H9 (cell line): ENCODE data around the gene MYH14. TPM values are rescaled to one million over a fixed set of nuclear protein-coding genes. Genes with fewer than 3 reads are reported as not detected.

Experiments used
- DNase-seq: peaks from one replicate; pipeline ENCODE4 v3.0.0-alpha.2; 2017
- H2AFZ ChIP-seq: one replicate; pipeline ENCODE4 v1.6.1; 2013; ENCODE audit warnings: mild to moderate bottlenecking, low read length, control low read depth, moderate library complexity
- H2AK5ac ChIP-seq: 2 replicates; pipeline ENCODE4 v1.6.1; 2013; ENCODE audit warnings: low read length, control low read depth, mixed read lengths; ENCODE audit not compliant: insufficient read length
- H2BK120ac ChIP-seq: one replicate; pipeline ENCODE4 v1.6.1; 2013; ENCODE audit warnings: low read depth, mild to moderate bottlenecking, low read length, control low read depth, inconsistent platforms; ENCODE audit not compliant: poor library complexity, severe bottlenecking
- H2BK12ac ChIP-seq: 2 replicates; pipeline ENCODE4 v1.6.1; 2013; ENCODE audit warnings: low read length, control low read depth, mixed read lengths, low read depth; ENCODE audit not compliant: insufficient read length
- H2BK15ac ChIP-seq: 2 replicates; pipeline ENCODE4 v1.6.1; 2013; ENCODE audit warnings: low read depth, low read length, control low read depth
- H2BK20ac ChIP-seq: one replicate; pipeline ENCODE4 v1.6.1; 2013; ENCODE audit warnings: low read depth, mild to moderate bottlenecking, low read length, control low read depth, inconsistent platforms; ENCODE audit not compliant: poor library complexity, severe bottlenecking
- H2BK5ac ChIP-seq: 2 replicates; pipeline ENCODE4 v1.6.1; 2013; ENCODE audit warnings: low read length, control low read depth, mixed read lengths; ENCODE audit not compliant: insufficient read length
- H3K14ac ChIP-seq: 2 replicates; pipeline ENCODE4 v1.6.1; 2013; ENCODE audit warnings: low read length, control low read depth; ENCODE audit not compliant: insufficient read depth
- H3K18ac ChIP-seq: 2 replicates; pipeline ENCODE4 v1.6.1; 2013; ENCODE audit warnings: low read depth, mild to moderate bottlenecking, mixed read lengths, low read length, control low read depth; ENCODE audit not compliant: insufficient read length
- H3K23ac ChIP-seq: 2 replicates; pipeline ENCODE4 v1.6.1; 2013; ENCODE audit warnings: low read length, control low read depth, mixed read lengths, low read depth; ENCODE audit not compliant: insufficient read length
- H3K23me2 ChIP-seq: 2 replicates; pipeline ENCODE4 v1.6.1; 2013; ENCODE audit warnings: low read depth, mild to moderate bottlenecking, mixed read lengths, low read length, control low read depth; ENCODE audit not compliant: insufficient read length, poor library complexity, severe bottlenecking
- H3K27ac ChIP-seq: 2 replicates; pipeline ENCODE4 v1.5.1; 2013; ENCODE audit warnings: low read length, control low read depth, mixed read lengths, low read depth; ENCODE audit not compliant: insufficient read length
- H3K27me3 ChIP-seq: 2 replicates; pipeline ENCODE4 v1.6.1; 2013; ENCODE audit warnings: low read length, control low read depth, inconsistent platforms; ENCODE audit not compliant: insufficient read depth
- H3K4ac ChIP-seq: 2 replicates; pipeline ENCODE4 v1.6.1; 2013; ENCODE audit warnings: low read depth, mild to moderate bottlenecking, control low read depth, inconsistent platforms, low read length, moderate library complexity
- H3K4me1 ChIP-seq: 2 replicates; pipeline ENCODE4 v1.6.1; 2013; ENCODE audit warnings: low read length, control low read depth, inconsistent platforms; ENCODE audit not compliant: insufficient read depth
- H3K4me2 ChIP-seq: 2 replicates; pipeline ENCODE4 v1.6.1; 2013; ENCODE audit warnings: low read length, control low read depth, mixed read lengths; ENCODE audit not compliant: insufficient read length, insufficient read depth
- H3K56ac ChIP-seq: 2 replicates; pipeline ENCODE4 v1.6.1; 2013; ENCODE audit warnings: low read depth, mild to moderate bottlenecking, mixed read lengths, low read length, control low read depth; ENCODE audit not compliant: insufficient read length
- H3K79me1 ChIP-seq: 2 replicates; pipeline ENCODE4 v1.6.1; 2013; ENCODE audit warnings: low read depth, mild to moderate bottlenecking, moderate library complexity, low read length, control low read depth, inconsistent platforms; ENCODE audit not compliant: insufficient read depth, poor library complexity, severe bottlenecking
- H3K79me2 ChIP-seq: 2 replicates; pipeline ENCODE4 v1.6.1; 2013; ENCODE audit warnings: low read length, control low read depth, inconsistent platforms; ENCODE audit not compliant: insufficient read depth
- H3K9ac ChIP-seq: 2 replicates; pipeline ENCODE4 v1.6.1; 2013; ENCODE audit warnings: low read length, control low read depth, mixed read lengths; ENCODE audit not compliant: insufficient read length; ENCODE audit errors: extremely low read depth
- H3K9me3 ChIP-seq: one replicate; pipeline ENCODE4 v1.6.1; 2013; ENCODE audit warnings: low read depth, low read length, inconsistent platforms; ENCODE audit not compliant: control insufficient read depth
- H3T11ph ChIP-seq: one replicate; pipeline ENCODE4 v1.6.1; 2013; ENCODE audit warnings: mild to moderate bottlenecking, low read length, control low read depth, inconsistent platforms
- H4K20me1 ChIP-seq: one replicate; pipeline ENCODE4 v1.6.1; 2013; ENCODE audit not compliant: control insufficient read depth, insufficient read length, insufficient read depth
- H4K5ac ChIP-seq: 2 replicates; pipeline ENCODE4 v1.6.1; 2013; ENCODE audit warnings: low read depth, mild to moderate bottlenecking, mixed read lengths, low read length, control low read depth; ENCODE audit not compliant: insufficient read length
- H4K8ac ChIP-seq: replicated peaks from 2 replicates; pipeline ENCODE4 v1.6.1; 2013; ENCODE audit warnings: low read length, control low read depth, mixed read lengths, low read depth; ENCODE audit not compliant: insufficient read length
- H4K91ac ChIP-seq: 2 replicates; pipeline ENCODE4 v1.6.1; 2013; ENCODE audit warnings: low read depth, mild to moderate bottlenecking, moderate library complexity, mixed read lengths, low read length, control low read depth; ENCODE audit not compliant: insufficient read length
- H3K27ac Mint-ChIP-seq, 3 experiments: 2 replicates in 2 of 3; 3 replicates in 1 of 3; pipeline ENCODE4 v1.8.0; 2020 to 2021; ENCODE audit warnings: mixed read lengths in 3 of 3, mild to moderate bottlenecking in 1 of 3, moderate library complexity in 1 of 3
- H3K27me3 Mint-ChIP-seq: 2 replicates; pipeline ENCODE4 v1.8.0; 2021; ENCODE audit warnings: low read depth, mild to moderate bottlenecking, moderate library complexity, mixed read lengths
- H3K36me3 Mint-ChIP-seq, 3 experiments: 2 replicates in 2 of 3; 3 replicates in 1 of 3; pipeline ENCODE4 v1.8.0; 2020 to 2021; ENCODE audit warnings: low read depth in 3 of 3, mixed read lengths in 3 of 3; ENCODE audit not compliant: insufficient read depth in 1 of 3
- H3K4me1 Mint-ChIP-seq, 2 experiments: 2 replicates each; pipeline ENCODE4 v1.8.0; 2020; ENCODE audit warnings: mixed read lengths in 2 of 2
- H3K4me3 Mint-ChIP-seq, 2 experiments: 2 replicates in 1 of 2; 3 replicates in 1 of 2; pipeline ENCODE4 v1.8.0; 2020 to 2021; ENCODE audit warnings: mild to moderate bottlenecking in 2 of 2, mixed read lengths in 2 of 2, moderate library complexity in 1 of 2
- H3K9me3 Mint-ChIP-seq, 2 experiments: 2 replicates in 1 of 2; 3 replicates in 1 of 2; pipeline ENCODE4 v1.8.0; 2020; ENCODE audit warnings: mild to moderate bottlenecking in 2 of 2, mixed read lengths in 2 of 2, moderate library complexity in 1 of 2
- WGBS: extraction: QIAGEN DNeasy Blood & Tissue Kit; methylation state at CpG from one replicate; pipeline ENCODE4 v1.1.7; 2013; ENCODE audit warnings: missing lambda C conversion rate, low lambda C conversion rate, mixed read lengths; ENCODE audit not compliant: insufficient read length; ENCODE audit errors: extremely low coverage; 5-methylcytosine and 5-hydroxymethylcytosine counted together
- total RNA-seq: library from RNA; stranded (reverse); gene quantifications from 2 replicates; pipeline ENCODE4 v1.2.1, GENCODE V29; 2021
- TF ChIP-seq, protein P1 (sequence below): fragments of 200-600 bp; sonication (generic); conservative IDR thresholded peaks from 3 replicates; pipeline ENCODE4 v1.8.0; 2021; ENCODE audit warnings: antibody characterized with exemption, mild to moderate bottlenecking

Gene MYH14
- total RNA-seq, 1 experiment from 2014 or later, result 27.7 TPM

GRCh38 chr19:50332244-50333038, 129.0 kb downstream of the MYH14 start:
- Mint-ChIP-seq H3K4me3 (peak overlapping the region; percentile 89 to 94), H3K27me3 (peaks cover 24% of the 10 kb centered on the region), H3K36me3 (peaks cover 0 to 6% (median 4%) of the 10 kb centered on the region in 3 experiments; a peak in 5 of 7 replicates), H3K4me1 (peaks cover 38 to 51% of the 10 kb centered on the region in 2 experiments), H3K27ac (peak overlapping the region; percentile 95 to 99 (median 98)), H3K9me3 (peaks cover 3 to 12% of the 10 kb centered on the region in 2 experiments; a peak in 4 of 5 replicates)
- Histone ChIP-seq H4K20me1 (no peaks in the 10 kb centered on the region), H3K4me2 (peak overlapping the region; percentile 77), H3K23ac (no peak overlapping the region), H2BK15ac (no peak overlapping the region), H3K79me1 (no peaks in the 10 kb centered on the region), H2BK120ac (peak overlapping the region; percentile 52), H2BK5ac (no peak overlapping the region), H3K14ac (peak overlapping the region; percentile 84; the same call in 1 of the 2 replicates), H3K18ac (peak overlapping the region; percentile 92), H3K27me3 (peaks cover 4% of the 10 kb centered on the region; the same call in 1 of the 2 replicates), H3K23me2 (peaks cover 26% of the 10 kb centered on the region), H3K9ac (peak overlapping the region; percentile 77), H2BK20ac (no peak overlapping the region), H2AFZ (no peak overlapping the region), H3K4ac (no peak overlapping the region; the same call in 1 of the 2 replicates), H3K27ac (peak overlapping the region; percentile 71), H2AK5ac (no peak overlapping the region), H2BK12ac (peak overlapping the region; percentile 40), H3K9me3 (no peaks in the 10 kb centered on the region), H3K56ac (no peak overlapping the region), H4K8ac (no peak overlapping the region), H4K91ac (peak overlapping the region; percentile 65), H3T11ph (no peak overlapping the region), H4K5ac (no peak overlapping the region), H3K79me2 (no peaks in the 10 kb centered on the region), H3K4me1 (peaks cover 4% of the 10 kb centered on the region; the same call in 1 of the 2 replicates)
- DNase-seq, result peak; percentile 73
- WGBS, result no CpG with 5 or more reads among the region's 20 CpGs
- TF ChIP-seq, protein P1, sequence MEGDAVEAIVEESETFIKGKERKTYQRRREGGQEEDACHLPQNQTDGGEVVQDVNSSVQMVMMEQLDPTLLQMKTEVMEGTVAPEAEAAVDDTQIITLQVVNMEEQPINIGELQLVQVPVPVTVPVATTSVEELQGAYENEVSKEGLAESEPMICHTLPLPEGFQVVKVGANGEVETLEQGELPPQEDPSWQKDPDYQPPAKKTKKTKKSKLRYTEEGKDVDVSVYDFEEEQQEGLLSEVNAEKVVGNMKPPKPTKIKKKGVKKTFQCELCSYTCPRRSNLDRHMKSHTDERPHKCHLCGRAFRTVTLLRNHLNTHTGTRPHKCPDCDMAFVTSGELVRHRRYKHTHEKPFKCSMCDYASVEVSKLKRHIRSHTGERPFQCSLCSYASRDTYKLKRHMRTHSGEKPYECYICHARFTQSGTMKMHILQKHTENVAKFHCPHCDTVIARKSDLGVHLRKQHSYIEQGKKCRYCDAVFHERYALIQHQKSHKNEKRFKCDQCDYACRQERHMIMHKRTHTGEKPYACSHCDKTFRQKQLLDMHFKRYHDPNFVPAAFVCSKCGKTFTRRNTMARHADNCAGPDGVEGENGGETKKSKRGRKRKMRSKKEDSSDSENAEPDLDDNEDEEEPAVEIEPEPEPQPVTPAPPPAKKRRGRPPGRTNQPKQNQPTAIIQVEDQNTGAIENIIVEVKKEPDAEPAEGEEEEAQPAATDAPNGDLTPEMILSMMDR, result no peak
